Stimulated activated CD8-positive, alpha-beta memory T cell treated with anti-CD3 and anti-CD28 coated beads, Interleukin-4, amount 100 ng/mL, for 48 hours (primary cell): Measurements from ENCODE around the gene EOLA2.
"Not testable (repeated sequence)": the region's sequence is repeated elsewhere in the genome, so short reads cannot be mapped to it uniquely, and the experiment has no call there.

Experiments used
- DNase-seq: peaks from one replicate; pipeline ENCODE4 v3.0.0-alpha.2; 2020

The EOLA2 gene

GRCh38 chrX:149932150-149932549, 6.1 kb downstream of the EOLA2 start:
- DNase-seq: not testable (repeated sequence)

DNA sequence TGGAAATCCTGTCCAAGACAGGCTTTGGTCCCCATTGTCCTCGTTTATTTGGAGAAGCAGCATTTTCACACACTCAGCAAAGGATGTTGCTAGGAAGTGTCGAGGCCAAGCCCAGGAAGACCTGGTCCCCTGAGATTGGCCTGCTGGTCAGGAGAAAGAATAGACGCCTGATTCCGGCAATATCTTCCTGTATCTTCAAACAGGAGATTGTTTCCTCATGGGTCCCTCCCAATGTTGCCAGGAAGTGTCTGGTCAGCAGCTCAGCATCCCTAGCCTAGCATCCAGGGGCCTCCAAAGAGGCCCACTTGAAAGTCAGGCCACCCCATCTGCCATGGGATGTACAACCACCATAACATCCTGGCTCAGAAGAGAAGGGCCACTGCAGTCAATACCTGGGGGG, 6.9 kb downstream of the EOLA2 start:
- DNase-seq: not testable (repeated sequence)

GRCh38 chrX:149929400-149929799, 8.9 kb downstream of the EOLA2 start, which contains the start of gene HSFX4:
TSS of gene HSFX4 (plus strand) at chrX:149929573. CDS start at chrX:149929645, 72 bp downstream.
- not testable (repeated sequence) for DNase-seq

DNA sequence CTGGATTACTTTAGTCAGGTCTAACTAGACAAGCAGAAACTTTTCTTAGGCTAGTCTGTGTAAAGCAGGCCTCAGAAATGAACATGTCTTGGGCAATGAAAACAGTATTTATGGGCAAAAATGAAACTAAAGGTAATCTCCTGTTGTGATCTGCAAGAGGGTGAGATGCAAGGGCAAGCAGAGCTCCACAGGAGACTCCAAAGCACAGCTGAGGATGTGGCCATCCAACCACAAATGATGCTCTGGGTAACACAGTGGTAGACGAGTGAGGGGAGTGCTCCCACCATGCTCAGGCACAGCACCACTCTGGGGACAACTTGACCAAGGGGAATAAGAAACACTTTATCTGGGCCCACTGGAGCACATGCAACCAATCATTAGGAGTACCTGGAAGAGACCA, 9.7 kb downstream of the EOLA2 start:
- DNase-seq: not testable (repeated sequence)

GRCh38 chrX:149927964-149928258, 10.4 kb downstream of the EOLA2 start:
- not testable (repeated sequence) for DNase-seq

- DNase-seq: not testable (repeated sequence)
Observed at GRCh38 chrX:149927245-149927963, 10.9 kb downstream of the EOLA2 start.

- not testable (repeated sequence) for DNase-seq
Observed at GRCh38 chrX:149924434-149924833, 13.9 kb downstream of the EOLA2 start.

DNA sequence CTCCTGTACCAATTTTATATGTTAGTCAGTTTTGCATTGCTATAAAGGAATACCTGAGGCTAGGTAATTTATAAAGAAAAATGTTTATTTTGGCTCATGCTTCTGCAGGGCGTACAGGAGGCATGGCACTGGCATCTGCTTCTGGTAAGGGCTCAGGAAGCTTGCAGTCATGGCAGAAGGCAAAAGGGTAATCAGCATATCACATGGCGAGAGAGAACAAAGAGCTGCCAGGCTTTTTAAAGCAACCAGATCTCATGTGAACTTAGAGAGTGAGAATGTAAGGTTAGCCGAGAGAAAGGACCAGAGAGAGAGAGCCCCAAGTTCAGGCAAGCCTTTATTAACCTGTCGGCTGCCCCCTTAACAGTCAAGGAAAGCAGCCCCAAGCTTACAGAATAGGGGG, 14.5 kb downstream of the EOLA2 start:
- not testable (repeated sequence) for DNase-seq

- no peak for DNase-seq
Observed at GRCh38 chrX:149916745-149917392, 21.4 kb downstream of the EOLA2 start.

DNA sequence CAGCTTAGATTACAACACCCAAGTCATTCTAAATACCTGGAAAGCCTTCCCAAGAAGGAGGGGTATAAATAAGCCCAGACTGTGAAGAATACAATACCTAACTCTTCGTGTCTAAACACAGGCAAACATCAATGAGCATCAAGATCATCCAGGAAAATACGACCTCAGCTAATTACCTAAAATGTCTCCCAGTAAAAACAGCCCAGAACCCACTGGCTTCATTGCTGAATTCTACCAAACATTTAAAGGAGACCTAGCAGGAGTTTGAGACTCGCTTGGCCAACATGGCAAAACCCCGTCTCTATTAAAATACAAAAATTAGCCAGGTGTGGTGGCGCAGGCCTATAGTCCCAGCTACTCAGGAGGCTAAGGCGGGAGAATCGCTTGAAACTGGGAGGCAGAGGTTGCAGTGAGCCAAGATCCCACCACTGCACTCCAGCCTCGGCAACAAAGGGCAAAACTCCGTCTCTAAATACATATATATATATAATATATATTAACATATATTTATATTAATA, 28.1 kb downstream of the EOLA2 start:
- DNase-seq: no peak

DNA sequence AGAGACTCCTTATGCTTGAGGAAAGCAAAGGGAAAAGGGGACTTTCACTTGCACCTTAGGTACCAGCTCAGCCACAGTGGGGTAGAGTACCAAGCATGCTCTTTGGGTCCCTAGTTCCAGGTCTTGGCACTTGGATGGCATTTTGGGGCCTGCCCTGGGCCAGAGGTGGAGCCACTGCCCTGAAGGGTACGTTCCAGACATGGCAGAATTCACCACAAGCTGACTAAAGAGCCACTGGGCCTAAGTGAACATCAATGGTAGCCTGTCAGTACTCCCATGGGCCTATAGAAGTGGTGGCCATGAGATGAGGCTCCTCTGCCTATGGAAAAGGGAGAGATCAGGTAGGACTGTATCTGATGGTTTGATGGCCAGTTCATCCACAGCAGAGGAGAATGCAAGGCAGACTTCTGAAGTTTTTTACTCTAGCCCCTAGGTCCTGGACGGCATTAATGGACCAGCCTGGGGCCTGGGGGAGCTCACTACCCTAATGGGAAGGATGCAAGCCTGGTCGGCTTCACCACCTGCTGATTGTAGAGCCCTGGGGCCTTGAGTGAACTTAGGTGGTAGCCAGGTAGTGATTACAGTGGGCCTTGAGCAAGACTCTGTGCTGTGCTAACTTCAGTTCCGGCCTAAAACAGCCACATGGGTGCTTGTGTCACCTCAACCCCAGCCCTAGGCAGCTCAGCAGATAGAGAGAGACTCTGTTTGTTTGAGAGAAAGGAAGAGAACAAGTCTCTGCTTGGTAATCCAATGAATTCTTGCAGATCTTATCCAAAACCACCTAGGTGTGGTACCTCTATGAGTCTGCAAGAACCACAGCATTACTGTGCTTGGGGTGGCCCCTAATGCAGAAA, 28.7 kb downstream of the EOLA2 start:
- no peak for DNase-seq

DNA sequence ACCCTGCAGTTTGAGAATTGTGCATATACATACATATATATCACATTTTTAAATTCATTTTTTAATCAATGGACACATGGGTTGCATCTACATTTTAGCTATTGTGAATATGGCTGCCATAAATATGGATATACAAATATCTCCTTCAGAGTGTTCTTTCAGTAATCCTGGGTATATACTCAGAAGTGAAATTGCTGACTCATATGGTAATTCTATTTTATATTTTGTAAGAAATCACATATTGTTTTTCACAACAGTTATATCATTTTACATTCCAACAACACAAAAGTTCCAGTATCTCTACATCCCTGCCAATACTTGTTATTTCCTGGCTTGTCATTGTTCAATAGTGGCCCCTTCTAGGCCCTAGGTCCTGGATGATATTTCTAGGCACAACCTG, 29.6 kb downstream of the EOLA2 start:
- no peak for DNase-seq

DNA sequence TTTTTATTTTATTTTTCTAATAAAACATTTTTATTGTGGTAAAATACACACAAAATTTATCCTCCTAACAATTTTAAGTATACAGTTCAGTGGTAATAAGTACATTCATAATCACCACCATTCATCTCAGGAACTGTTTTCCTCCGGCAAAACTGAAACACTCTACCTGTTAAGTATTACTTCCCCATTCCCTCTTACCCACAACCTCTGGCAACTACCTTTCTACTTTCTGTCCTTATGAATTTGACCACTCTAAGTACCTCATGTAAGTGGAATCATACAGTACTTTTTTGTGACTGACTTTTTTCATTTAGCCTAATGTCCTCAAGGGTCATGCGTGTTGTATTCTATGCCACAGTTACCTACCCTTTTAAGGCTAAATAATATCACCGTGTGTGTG, 30.0 kb downstream of the EOLA2 start:
- DNase-seq: no peak

DNA sequence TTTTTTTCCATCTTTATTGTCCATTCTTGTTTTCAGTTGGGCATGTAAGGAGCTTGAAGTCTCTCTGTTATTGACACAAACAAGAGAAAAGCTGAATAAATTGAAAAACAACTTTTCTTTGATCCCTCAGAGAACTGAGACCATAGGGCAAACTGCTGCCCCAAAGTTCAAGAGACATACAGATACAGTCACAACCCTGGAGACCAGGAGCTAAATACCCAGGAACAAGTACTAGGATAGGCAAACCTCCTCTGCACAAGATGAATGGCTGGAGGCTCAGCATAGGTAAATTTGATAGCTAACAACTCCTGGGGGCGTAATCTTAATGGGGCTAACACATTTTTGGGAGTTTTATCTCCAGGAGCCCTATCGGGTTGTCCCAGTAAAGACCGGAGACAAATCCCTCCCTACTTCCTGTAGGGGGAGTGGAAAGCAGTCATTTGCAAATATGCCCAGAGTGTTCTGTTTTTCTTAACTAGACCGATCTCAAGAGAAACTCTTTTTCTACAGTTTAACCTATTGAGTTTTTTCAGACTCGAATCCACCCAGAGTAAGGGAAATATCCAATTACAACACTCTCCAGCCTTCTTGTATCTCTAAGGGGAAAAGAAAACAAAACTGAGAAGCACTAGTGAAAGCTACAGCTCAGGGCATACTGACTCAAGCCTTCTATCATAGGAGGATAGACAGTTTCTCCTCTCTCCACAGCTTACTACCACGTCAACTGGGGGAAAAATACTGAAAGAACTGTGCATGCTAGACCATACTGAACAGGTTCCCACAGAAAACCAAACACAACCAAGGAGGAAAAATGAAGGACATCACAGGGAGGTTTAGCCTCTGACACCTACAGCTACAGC, 34.2 kb downstream of the EOLA2 start:
- DNase-seq: no peak

DNA sequence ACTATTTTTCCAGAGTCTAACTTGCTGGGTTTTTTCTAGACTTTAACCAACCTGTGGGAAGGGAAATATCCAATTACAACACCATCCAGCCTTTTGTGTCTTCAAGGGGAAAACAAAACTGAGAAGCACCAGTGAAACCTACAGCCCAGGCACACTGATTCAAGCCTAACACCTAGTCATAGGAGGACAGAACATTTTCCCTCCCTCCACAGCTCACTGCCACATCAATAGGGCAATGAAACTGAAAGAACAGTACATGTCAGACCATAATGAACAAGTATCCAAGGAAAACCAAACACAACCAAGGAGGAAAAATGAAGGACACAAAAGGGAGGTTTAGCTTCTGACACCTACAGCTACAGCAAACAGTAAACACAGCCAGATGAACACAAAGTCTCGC, 39.7 kb downstream of the EOLA2 start:
- DNase-seq: no peak

DNA sequence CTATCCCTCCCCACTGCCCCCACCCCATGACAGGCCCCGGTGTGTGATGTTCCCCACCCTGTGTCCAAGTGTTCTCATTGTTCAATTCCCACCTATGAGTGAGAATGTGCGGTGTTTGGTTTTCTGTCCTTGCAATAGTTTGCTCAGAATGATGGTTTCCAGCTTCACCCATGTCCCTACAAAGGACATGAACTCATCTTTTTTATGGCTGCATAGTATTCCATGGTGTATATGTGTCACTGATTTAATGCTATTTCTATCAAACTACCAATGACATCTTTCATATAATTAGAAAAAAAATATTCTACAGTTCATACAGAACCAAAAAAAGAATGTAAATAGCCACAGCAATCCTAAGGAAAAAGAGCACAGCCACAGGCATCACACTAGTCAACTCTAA, 47.5 kb downstream of the EOLA2 start:
- DNase-seq: not testable (repeated sequence)
